ENCODE data around the gene ARHGEF40. TPM values are rescaled to one million over a fixed set of nuclear protein-coding genes. Genes with fewer than 3 reads are reported as not detected.

ARHGEF40 gene
- polyA plus RNA-seq, 1 experiment: 40.7 TPM

DNA sequence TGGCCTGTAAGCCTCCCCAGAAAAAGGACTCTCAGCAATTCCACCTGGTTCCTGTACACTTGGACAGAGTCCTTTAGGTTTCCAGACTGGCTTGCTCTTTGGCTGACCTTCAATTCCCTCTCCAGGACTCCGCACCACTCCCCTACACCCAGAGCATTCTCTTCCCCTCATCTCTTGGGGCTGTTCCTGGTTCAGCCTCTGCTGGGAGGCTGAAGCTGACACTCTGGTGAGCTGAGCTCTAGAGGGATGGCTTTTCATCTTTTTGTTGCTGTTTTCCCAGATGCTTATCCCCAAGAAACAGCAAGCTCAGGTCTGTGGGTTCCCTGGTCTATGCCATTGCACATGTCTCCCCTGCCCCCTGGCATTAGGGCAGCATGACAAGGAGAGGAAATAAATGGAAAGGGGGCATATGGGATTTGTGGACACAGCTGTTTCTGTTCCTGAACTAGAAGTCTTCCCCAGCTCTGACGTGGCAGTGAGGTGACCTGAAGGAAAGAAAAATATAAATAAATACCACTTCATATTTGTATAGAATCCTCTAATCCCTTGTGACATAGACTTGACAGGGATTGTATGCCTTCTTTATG, 26.6 kb upstream of the ARHGEF40 start:
- Histone ChIP-seq H3K27me3 (ENCODE audit: control insufficient read depth, insufficient read depth, low read length) (peaks cover 21% of the 10 kb centered on the region), H3K27ac (ENCODE audit: low read depth, low read length) (no peak overlapping the region), H3K9me3 (ENCODE audit: control insufficient read depth, insufficient read depth, low read length) (no peaks in the 10 kb centered on the region), H3K4me3 (ENCODE audit: low read depth, low read length) (no peak overlapping the region)
- POLR2A ChIA-PET: no interaction called here
- TF ChIP-seq, protein P1, sequence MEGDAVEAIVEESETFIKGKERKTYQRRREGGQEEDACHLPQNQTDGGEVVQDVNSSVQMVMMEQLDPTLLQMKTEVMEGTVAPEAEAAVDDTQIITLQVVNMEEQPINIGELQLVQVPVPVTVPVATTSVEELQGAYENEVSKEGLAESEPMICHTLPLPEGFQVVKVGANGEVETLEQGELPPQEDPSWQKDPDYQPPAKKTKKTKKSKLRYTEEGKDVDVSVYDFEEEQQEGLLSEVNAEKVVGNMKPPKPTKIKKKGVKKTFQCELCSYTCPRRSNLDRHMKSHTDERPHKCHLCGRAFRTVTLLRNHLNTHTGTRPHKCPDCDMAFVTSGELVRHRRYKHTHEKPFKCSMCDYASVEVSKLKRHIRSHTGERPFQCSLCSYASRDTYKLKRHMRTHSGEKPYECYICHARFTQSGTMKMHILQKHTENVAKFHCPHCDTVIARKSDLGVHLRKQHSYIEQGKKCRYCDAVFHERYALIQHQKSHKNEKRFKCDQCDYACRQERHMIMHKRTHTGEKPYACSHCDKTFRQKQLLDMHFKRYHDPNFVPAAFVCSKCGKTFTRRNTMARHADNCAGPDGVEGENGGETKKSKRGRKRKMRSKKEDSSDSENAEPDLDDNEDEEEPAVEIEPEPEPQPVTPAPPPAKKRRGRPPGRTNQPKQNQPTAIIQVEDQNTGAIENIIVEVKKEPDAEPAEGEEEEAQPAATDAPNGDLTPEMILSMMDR (IDR thresholded peaks at IDR 0.05; ENCODE audit: low read depth, low read length): no peak
- no peak for DNase-seq (ENCODE audit: low read depth, low spot score)
- CTCF ChIA-PET: interaction anchor here (0.8 to 2.2 kb wide), 7 partner anchors 25 to 73 kb away, joined by 3 to 22 read pairs (median 3); no protein-coding TSS in a partner anchor

- DNase-seq (ENCODE audit: low read depth, low spot score): no peak
- Histone ChIP-seq H3K4me3 (ENCODE audit: low read depth, low read length) (no peak overlapping the region), H3K27me3 (ENCODE audit: control insufficient read depth, insufficient read depth, low read length) (peaks cover 21% of the 10 kb centered on the region), H3K9me3 (ENCODE audit: control insufficient read depth, insufficient read depth, low read length) (no peaks in the 10 kb centered on the region), H3K27ac (ENCODE audit: low read depth, low read length) (no peak overlapping the region)
- ChIA-PET CTCF (interaction anchor here (0.8 to 2.2 kb wide), 7 partner anchors 24 to 73 kb away, joined by 3 to 22 read pairs (median 3); no protein-coding TSS in a partner anchor), POLR2A (no interaction called here)
- TF ChIP-seq, protein P1 (IDR thresholded peaks at IDR 0.05; ENCODE audit: low read depth, low read length): no peak
These were observed 26.0 kb upstream of the ARHGEF40 start for GRCh38 chr14:21043974-21044618.

DNA sequence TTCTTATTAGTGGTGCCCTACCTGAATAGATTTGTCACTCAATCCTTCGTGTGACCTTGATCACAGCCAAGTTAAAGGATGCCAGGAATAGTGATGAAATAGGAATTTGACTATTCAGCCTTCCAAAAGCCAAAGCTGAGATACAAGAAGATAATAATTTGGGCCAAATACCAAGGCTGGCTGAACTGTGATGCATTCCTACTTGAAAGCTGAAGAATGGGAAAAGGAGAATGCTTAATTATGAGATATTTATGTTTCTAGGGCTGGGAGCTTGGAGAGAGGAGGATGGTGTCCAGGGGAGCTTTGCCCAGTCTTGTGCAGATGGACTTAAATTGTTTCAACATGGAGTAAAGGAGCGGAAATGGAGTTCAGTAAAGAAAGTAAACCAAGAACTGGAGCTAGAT, 22.7 kb upstream of the ARHGEF40 start:
- POLR2A ChIA-PET: interaction anchor here (1.0 to 1.8 kb wide), 3 partner anchors 24 to 76 kb away, joined by 3 to 16 read pairs (median 3); no protein-coding TSS in a partner anchor
- Histone ChIP-seq H3K4me3 (ENCODE audit: low read depth, low read length) (no peak overlapping the region), H3K27me3 (ENCODE audit: control insufficient read depth, insufficient read depth, low read length) (peaks cover 16% of the 10 kb centered on the region), H3K9me3 (ENCODE audit: control insufficient read depth, insufficient read depth, low read length) (no peaks in the 10 kb centered on the region), H3K27ac (ENCODE audit: low read depth, low read length) (no peak overlapping the region)
- CTCF ChIA-PET: interaction anchor here (0.6 to 4.0 kb wide), 10 partner anchors 20 to 137 kb away, joined by 3 to 42 read pairs (median 4); no protein-coding TSS in a partner anchor
- DNase-seq (ENCODE audit: low read depth, low spot score): no peak
- TF ChIP-seq, protein P1 (IDR thresholded peaks at IDR 0.05; ENCODE audit: low read depth, low read length): no peak

- peaks cover 14% of the 10 kb centered on the region for H3K27me3 ChIP-seq (ENCODE audit: control insufficient read depth, insufficient read depth, low read length)
These were observed 21.5 kb upstream of the ARHGEF40 start for GRCh38 chr14:21048638-21049037.

More at GRCh38 chr14:21048638-21049037, 21.5 kb upstream of the ARHGEF40 start:
- ChIA-PET CTCF (interaction anchor here (1.2 to 4.0 kb wide), 5 partner anchors 19 to 77 kb away, joined by 6 to 42 read pairs (median 11); no protein-coding TSS in a partner anchor), POLR2A (interaction anchor here (1.8 kb wide), 1 partner anchor 23 kb away, joined by 16 read pairs; no protein-coding TSS in a partner anchor)
- TF ChIP-seq, protein P1 (IDR thresholded peaks at IDR 0.05; ENCODE audit: low read depth, low read length): no peak
- H3K4me3 ChIP-seq (ENCODE audit: low read depth, low read length): no peak overlapping the region
- no peak for DNase-seq (ENCODE audit: low read depth, low spot score)
- H3K9me3 ChIP-seq (ENCODE audit: control insufficient read depth, insufficient read depth, low read length): no peaks in the 10 kb centered on the region
- H3K27ac ChIP-seq (ENCODE audit: low read depth, low read length): no peak overlapping the region

Measured in AG04450 (cell line).